ENCODE results near the gene NKX1-1.

NKX1-1 gene

GRCh38 chr4:1411436-1412375 is 5.5 kb upstream of the NKX1-1 start:
- Histone ChIP-seq H3K14ac (ENCODE audit: low read length) (peak overlapping the region; percentile 71), H3K4me1 (ENCODE audit: control insufficient read depth in 2 of 2, insufficient read depth in 1 of 2, low read depth in 1 of 2, low read length in 2 of 2) (no peaks in the 10 kb centered on the region), H3K18ac (ENCODE audit: low read length) (no peak overlapping the region), H3K4me2 (ENCODE audit: insufficient read depth, low read length, poor library complexity, severe bottlenecking) (no peak overlapping the region), H2AK5ac (ENCODE audit: low read depth, low read length) (no peak overlapping the region), H3K4me3 (ENCODE audit: low read length in 2 of 2) (no peak overlapping the region), H2BK120ac (ENCODE audit: low read depth, low read length) (no peak overlapping the region), H2BK15ac (ENCODE audit: low read length) (no peak overlapping the region), H3K23ac (ENCODE audit: low read depth, low read length, poor library complexity) (no peak overlapping the region), H2AFZ (ENCODE audit: low read length) (no peak overlapping the region), H4K91ac (ENCODE audit: low read depth, low read length, poor library complexity) (no peak overlapping the region), H3K9me3 (replicated peaks in 1 of 2; ENCODE audit: control insufficient read depth in 2 of 2, insufficient read depth in 1 of 2, low read depth in 1 of 2, low read length in 2 of 2) (peaks cover 0 to 8% of the 10 kb centered on the region in 2 donors), H2BK5ac (ENCODE audit: low read length) (peak overlapping the region; percentile 8), H3K27ac (replicated peaks; ENCODE audit: low read length) (no peak overlapping the region), H3K79me1 (ENCODE audit: low read depth, low read length) (no peaks in the 10 kb centered on the region), H4K8ac (ENCODE audit: low read depth, low read length) (no peak overlapping the region), H3K36me3 (replicated peaks in 1 of 2; ENCODE audit: control insufficient read depth in 2 of 2, insufficient read depth in 2 of 2, low read length in 2 of 2) (no peaks in the 10 kb centered on the region), H2BK12ac (ENCODE audit: low read length) (no peak overlapping the region), H3K9ac (ENCODE audit: low read depth, low read length, poor library complexity) (no peak overlapping the region), H3K27me3 (ENCODE audit: control insufficient read depth in 3 of 3, insufficient read depth in 3 of 3, low read depth in 1 of 3, low read length in 3 of 3) (peaks cover 40 to 82% (median 79%) of the 10 kb centered on the region in 3 experiments), H3K4ac (ENCODE audit: low read length) (no peak overlapping the region)
- DNase-seq (ENCODE audit: low spot score), result no peak
- no CpG with 5 or more reads among the region's 17 CpGs for WGBS, 2 donors (ENCODE audit: extremely low coverage in 2 of 2, insufficient read length in 2 of 2, insufficient replicate concordance in 1 of 2)

GRCh38 chr4:1410491-1411325 is 4.5 kb upstream of the NKX1-1 start:
- Histone ChIP-seq H3K4me1 (ENCODE audit: control insufficient read depth in 2 of 2, insufficient read depth in 1 of 2, low read depth in 1 of 2, low read length in 2 of 2) (no peaks in the 10 kb centered on the region), H2BK120ac (ENCODE audit: low read depth, low read length) (no peak overlapping the region), H3K79me1 (ENCODE audit: low read depth, low read length) (no peaks in the 10 kb centered on the region), H4K8ac (ENCODE audit: low read depth, low read length) (no peak overlapping the region), H2AK5ac (ENCODE audit: low read depth, low read length) (no peak overlapping the region), H3K4me3 (ENCODE audit: low read length in 2 of 2) (no peak overlapping the region), H4K91ac (ENCODE audit: low read depth, low read length, poor library complexity) (no peak overlapping the region), H2AFZ (ENCODE audit: low read length) (no peak overlapping the region), H2BK12ac (ENCODE audit: low read length) (no peak overlapping the region), H3K4me2 (ENCODE audit: insufficient read depth, low read length, poor library complexity, severe bottlenecking) (no peak overlapping the region), H3K27ac (replicated peaks; ENCODE audit: low read length) (no peak overlapping the region), H2BK5ac (ENCODE audit: low read length) (no peak overlapping the region), H3K14ac (ENCODE audit: low read length) (no peak overlapping the region), H2BK15ac (ENCODE audit: low read length) (no peak overlapping the region), H3K4ac (ENCODE audit: low read length) (no peak overlapping the region), H3K9ac (ENCODE audit: low read depth, low read length, poor library complexity) (no peak overlapping the region), H3K18ac (ENCODE audit: low read length) (no peak overlapping the region), H3K23ac (ENCODE audit: low read depth, low read length, poor library complexity) (no peak overlapping the region), H3K9me3 (replicated peaks in 1 of 2; ENCODE audit: control insufficient read depth in 2 of 2, insufficient read depth in 1 of 2, low read depth in 1 of 2, low read length in 2 of 2) (peaks cover 0 to 9% of the 10 kb centered on the region in 2 donors), H3K27me3 (ENCODE audit: control insufficient read depth in 3 of 3, insufficient read depth in 3 of 3, low read depth in 1 of 3, low read length in 3 of 3) (peaks cover 50 to 89% (median 82%) of the 10 kb centered on the region in 3 experiments), H3K36me3 (replicated peaks in 1 of 2; ENCODE audit: control insufficient read depth in 2 of 2, insufficient read depth in 2 of 2, low read length in 2 of 2) (no peaks in the 10 kb centered on the region)
- peak; percentile 93 for DNase-seq (ENCODE audit: low spot score)
- WGBS, 2 donors (ENCODE audit: extremely low coverage in 2 of 2, insufficient read length in 2 of 2, insufficient replicate concordance in 1 of 2), result no CpG with 5 or more reads among the region's 48 CpGs

- H3K27me3 ChIP-seq (ENCODE audit: control insufficient read depth in 3 of 3, insufficient read depth in 3 of 3, low read depth in 1 of 3, low read length in 3 of 3), result peaks cover 60 to 91% (median 84%) of the 10 kb centered on the region in 3 experiments
- H2BK12ac ChIP-seq (ENCODE audit: low read length), result no peak overlapping the region
- H3K4ac ChIP-seq (ENCODE audit: low read length), result no peak overlapping the region
- H3K4me3 ChIP-seq (ENCODE audit: low read length in 2 of 2), result no peak overlapping the region
- H2BK15ac ChIP-seq (ENCODE audit: low read length), result no peak overlapping the region
- no peaks in the 10 kb centered on the region for H3K4me1 ChIP-seq (ENCODE audit: control insufficient read depth in 2 of 2, insufficient read depth in 1 of 2, low read depth in 1 of 2, low read length in 2 of 2)
- H3K9ac ChIP-seq (ENCODE audit: low read depth, low read length, poor library complexity), result no peak overlapping the region
- H3K14ac ChIP-seq (ENCODE audit: low read length), result peak overlapping the region; percentile 71
- no peak overlapping the region for H2AFZ ChIP-seq (ENCODE audit: low read length)
- peaks cover 0 to 9% of the 10 kb centered on the region in 2 donors for H3K9me3 ChIP-seq (replicated peaks in 1 of 2; ENCODE audit: control insufficient read depth in 2 of 2, insufficient read depth in 1 of 2, low read depth in 1 of 2, low read length in 2 of 2)
- H2BK120ac ChIP-seq (ENCODE audit: low read depth, low read length), result no peak overlapping the region
- H2AK5ac ChIP-seq (ENCODE audit: low read depth, low read length), result no peak overlapping the region
- no CpG with 5 or more reads among the region's 27 CpGs for WGBS, 2 donors (ENCODE audit: extremely low coverage in 2 of 2, insufficient read length in 2 of 2, insufficient replicate concordance in 1 of 2)
- no peak overlapping the region for H4K91ac ChIP-seq (ENCODE audit: low read depth, low read length, poor library complexity)
- H4K8ac ChIP-seq (ENCODE audit: low read depth, low read length), result no peak overlapping the region
- H3K27ac ChIP-seq (replicated peaks; ENCODE audit: low read length), result no peak overlapping the region
- no peak overlapping the region for H2BK5ac ChIP-seq (ENCODE audit: low read length)
- no peak overlapping the region for H3K18ac ChIP-seq (ENCODE audit: low read length)
- H3K36me3 ChIP-seq (replicated peaks in 1 of 2; ENCODE audit: control insufficient read depth in 2 of 2, insufficient read depth in 2 of 2, low read length in 2 of 2), result no peaks in the 10 kb centered on the region
- H3K23ac ChIP-seq (ENCODE audit: low read depth, low read length, poor library complexity), result no peak overlapping the region
- no peak for DNase-seq (ENCODE audit: low spot score)
- H3K4me2 ChIP-seq (ENCODE audit: insufficient read depth, low read length, poor library complexity, severe bottlenecking), result no peak overlapping the region
- no peaks in the 10 kb centered on the region for H3K79me1 ChIP-seq (ENCODE audit: low read depth, low read length)
Observed at GRCh38 chr4:1409491-1410425, 3.5 kb upstream of the NKX1-1 start.

All from neuronal stem cell (in vitro differentiated cells).